CD4-positive, alpha-beta T cell (primary cell): ENCODE results near the gene CFAP73. TPM values are rescaled to one million over a fixed set of nuclear protein-coding genes. Genes with fewer than 3 reads are reported as not detected.

Experiments
- ATAC-seq: fragments of 200-7000 bp; cut with Tn5 transposase; one replicate; pipeline ENCODE4 v1.10.0; 2022; ENCODE audit warnings: mild to moderate bottlenecking; ENCODE audit not compliant: poor library complexity
- CTCF ChIA-PET: fragments of 350-600 bp; sonication (Branson Sonifier 250); formaldehyde crosslinking; loops from one replicate; lab custom pipeline; 2021; ENCODE audit warnings: antibody characterized with exemption, inconsistent platforms; lab: Charles Lee
- POLR2A ChIA-PET: fragments of 350-600 bp; sonication (Branson Sonifier 250); formaldehyde crosslinking; loops from one replicate; lab custom pipeline; 2021; ENCODE audit warnings: antibody characterized with exemption, inconsistent platforms; lab: Charles Lee
- DNase-seq, 14 experiments: peaks; one replicate each; pipeline ENCODE4 v3.0.0-alpha.2; 2013 to 2020; ENCODE audit warnings: mixed read lengths in 2 of 14
- H3K27ac ChIP-seq, 2 donors: one replicate each; pipeline versions ENCODE4 v1.5.1 to v1.7.0; 2013; ENCODE audit warnings: low read length in 2 of 2, low read depth in 1 of 2, mild to moderate bottlenecking in 1 of 2
- H3K27me3 ChIP-seq, 2 experiments: 1 replicate in 1 of 2; 2 replicates in 1 of 2; pipeline versions ENCODE4 v1.6.1 to v1.7.0; 2013; ENCODE audit warnings: low read length in 2 of 2, control low read depth in 1 of 2, mild to moderate bottlenecking in 1 of 2, moderate library complexity in 1 of 2; ENCODE audit not compliant: insufficient read depth in 2 of 2, control insufficient read depth in 1 of 2
- H3K36me3 ChIP-seq: one replicate; pipeline ENCODE4 v1.6.1; 2013; ENCODE audit warnings: low read length, control low read depth; ENCODE audit not compliant: insufficient read depth
- H3K4me1 ChIP-seq: one replicate; pipeline ENCODE4 v1.6.1; 2013; ENCODE audit warnings: low read length, control low read depth; ENCODE audit not compliant: insufficient read depth
- H3K4me3 ChIP-seq: one replicate; pipeline ENCODE4 v1.5.1; 2013; ENCODE audit warnings: mild to moderate bottlenecking, low read length, moderate library complexity
- H3K9me3 ChIP-seq, 2 experiments: 1 replicate in 1 of 2; 2 replicates in 1 of 2; pipeline versions ENCODE4 v1.6.1 to v1.7.0; 2013; ENCODE audit warnings: low read length in 2 of 2, mild to moderate bottlenecking in 2 of 2, control low read depth in 1 of 2, moderate library complexity in 1 of 2; ENCODE audit not compliant: control insufficient read depth in 1 of 2, insufficient read depth in 1 of 2
- H3K27ac Mint-ChIP-seq: one replicate; pipeline ENCODE4 v1.8.0; 2020; ENCODE audit warnings: mixed read lengths
- H3K27me3 Mint-ChIP-seq: one replicate; pipeline ENCODE4 v1.8.0; 2021; ENCODE audit warnings: mixed read lengths
- H3K36me3 Mint-ChIP-seq: one replicate; pipeline ENCODE4 v1.8.0; 2021; ENCODE audit warnings: low read depth, mixed read lengths
- H3K4me1 Mint-ChIP-seq: one replicate; pipeline ENCODE4 v1.8.0; 2021; ENCODE audit warnings: low read depth, mixed read lengths
- H3K4me3 Mint-ChIP-seq: one replicate; pipeline ENCODE4 v1.8.0; 2020; ENCODE audit warnings: mild to moderate bottlenecking, mixed read lengths
- H3K9me3 Mint-ChIP-seq: one replicate; pipeline ENCODE4 v1.8.0; 2020; ENCODE audit warnings: mixed read lengths
- intact Hi-C, 2 experiments: fragments of 100-400 bp; cut with DNase I in 1 of 2; cut with micrococcal nuclease in 1 of 2; formaldehyde crosslinking; loops; one replicate each; pipeline versions ENCODE4 v1.15.1 to v1.9.0; 2023 to 2025; cut with DNase I, micrococcal nuclease
- total RNA-seq, 174 experiments: library from RNA in 2 of 174; stranded (reverse) in 2 of 174; gene quantifications; one replicate each; pipeline ENCODE4 v1.2.3 and lab custom pipeline; 2021 to 2026
- TF ChIP-seq, protein P1 (sequence below): fragments of 200-600 bp; IDR thresholded peaks from one replicate; pipeline ENCODE4 v1.8.0; 2022; ENCODE audit warnings: antibody characterized with exemption, mild to moderate bottlenecking

CFAP73 gene
- total RNA-seq, 2 experiments from 2014 or later: 0.92 to 1.2 TPM

DNA sequence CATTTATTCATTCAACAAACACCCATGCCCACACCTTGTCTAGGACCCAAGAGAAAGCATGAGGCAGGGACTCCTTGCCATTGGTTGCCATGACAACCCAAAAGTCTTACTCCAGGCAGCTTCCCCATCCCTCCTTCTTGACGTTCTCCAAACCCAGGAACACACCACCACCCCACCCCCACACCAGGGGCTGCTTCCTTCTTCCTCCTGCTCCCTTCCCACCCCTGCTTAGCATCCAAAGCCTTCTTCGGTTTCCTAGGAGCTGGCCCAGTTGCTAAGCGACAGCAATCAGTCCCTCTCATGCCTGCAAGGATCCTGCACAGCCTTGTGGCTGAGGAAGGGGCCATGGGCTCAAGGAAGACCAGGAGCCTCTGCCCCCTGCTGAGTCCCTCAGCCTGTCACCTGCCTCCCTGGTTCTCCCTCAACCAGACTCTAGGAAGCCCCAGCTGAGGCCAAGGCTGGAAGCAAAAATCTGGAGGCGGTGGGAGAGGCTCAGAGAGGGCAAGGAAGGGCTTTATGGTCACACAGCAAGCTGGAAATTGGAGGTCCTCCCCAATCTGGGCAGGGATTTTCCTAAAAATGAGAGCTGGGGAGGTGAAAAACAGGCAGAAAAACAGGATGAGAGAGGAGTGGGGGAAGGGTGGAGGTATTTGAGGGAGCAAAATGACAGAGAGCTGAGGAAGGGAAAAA, 29.4 kb upstream of the CFAP73 start:
- ATAC-seq (no peak), DNase-seq (no peak)
- no peaks in the 10 kb centered on the region for H3K36me3 Mint-ChIP-seq
- TF ChIP-seq, protein P1, sequence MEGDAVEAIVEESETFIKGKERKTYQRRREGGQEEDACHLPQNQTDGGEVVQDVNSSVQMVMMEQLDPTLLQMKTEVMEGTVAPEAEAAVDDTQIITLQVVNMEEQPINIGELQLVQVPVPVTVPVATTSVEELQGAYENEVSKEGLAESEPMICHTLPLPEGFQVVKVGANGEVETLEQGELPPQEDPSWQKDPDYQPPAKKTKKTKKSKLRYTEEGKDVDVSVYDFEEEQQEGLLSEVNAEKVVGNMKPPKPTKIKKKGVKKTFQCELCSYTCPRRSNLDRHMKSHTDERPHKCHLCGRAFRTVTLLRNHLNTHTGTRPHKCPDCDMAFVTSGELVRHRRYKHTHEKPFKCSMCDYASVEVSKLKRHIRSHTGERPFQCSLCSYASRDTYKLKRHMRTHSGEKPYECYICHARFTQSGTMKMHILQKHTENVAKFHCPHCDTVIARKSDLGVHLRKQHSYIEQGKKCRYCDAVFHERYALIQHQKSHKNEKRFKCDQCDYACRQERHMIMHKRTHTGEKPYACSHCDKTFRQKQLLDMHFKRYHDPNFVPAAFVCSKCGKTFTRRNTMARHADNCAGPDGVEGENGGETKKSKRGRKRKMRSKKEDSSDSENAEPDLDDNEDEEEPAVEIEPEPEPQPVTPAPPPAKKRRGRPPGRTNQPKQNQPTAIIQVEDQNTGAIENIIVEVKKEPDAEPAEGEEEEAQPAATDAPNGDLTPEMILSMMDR: no peak
- Histone ChIP-seq H3K4me1 (no peaks in the 10 kb centered on the region), H3K27ac (no peak overlapping the region), H3K9me3 (no peaks in the 10 kb centered on the region), H3K4me3 (no peak overlapping the region), H3K36me3 (no peaks in the 10 kb centered on the region), H3K27me3 (no peaks in the 10 kb centered on the region)
- intact Hi-C loops: no loop called here
- H3K9me3 Mint-ChIP-seq: no peaks in the 10 kb centered on the region
- ChIA-PET POLR2A (no interaction called here), CTCF (no interaction called here)
- H3K27me3 Mint-ChIP-seq: no peaks in the 10 kb centered on the region
- H3K27ac Mint-ChIP-seq: no peak overlapping the region
- H3K4me1 Mint-ChIP-seq: no peaks in the 10 kb centered on the region
- H3K4me3 Mint-ChIP-seq: no peak overlapping the region

- H3K27me3 ChIP-seq: no peaks in the 10 kb centered on the region
- H3K4me3 ChIP-seq: no peak overlapping the region
- H3K36me3 Mint-ChIP-seq: no peaks in the 10 kb centered on the region
- ATAC-seq (no peak), DNase-seq (no peak)
- H3K4me1 ChIP-seq: no peaks in the 10 kb centered on the region
- CTCF ChIA-PET: no interaction called here
- POLR2A ChIA-PET: no interaction called here
- no peak overlapping the region for H3K4me3 Mint-ChIP-seq
- no peaks in the 10 kb centered on the region for H3K27me3 Mint-ChIP-seq
- H3K36me3 ChIP-seq: no peaks in the 10 kb centered on the region
- TF ChIP-seq, protein P1: no peak
- H3K4me1 Mint-ChIP-seq: no peaks in the 10 kb centered on the region
- H3K27ac ChIP-seq: no peak overlapping the region
- H3K9me3 ChIP-seq: no peaks in the 10 kb centered on the region
- H3K27ac Mint-ChIP-seq: no peak overlapping the region
- intact Hi-C loops: no loop called here
- no peaks in the 10 kb centered on the region for H3K9me3 Mint-ChIP-seq
Observed at GRCh38 chr12:113120670-113121370, 28.7 kb upstream of the CFAP73 start.

DNA sequence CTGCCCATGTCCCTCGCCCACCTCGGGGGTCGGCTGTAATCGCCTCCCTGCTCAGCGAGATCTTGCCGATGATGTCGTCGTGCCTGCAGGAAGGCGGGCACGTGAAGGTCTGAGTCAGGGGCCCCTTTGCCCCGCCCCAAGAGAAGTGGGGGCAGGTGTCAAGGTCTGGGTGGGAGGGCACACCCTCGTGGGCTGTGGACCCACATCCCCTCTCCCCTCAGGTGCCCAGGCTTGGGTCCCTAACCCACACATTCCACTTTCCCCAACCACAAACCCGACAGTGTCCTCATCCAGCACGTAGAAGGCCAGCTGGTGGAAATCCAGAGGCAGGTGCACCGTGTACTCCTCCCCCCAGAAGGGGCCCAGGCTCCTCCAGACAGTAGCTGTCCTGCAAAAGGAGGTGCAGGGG, 21.7 kb upstream of the CFAP73 start:
- Mint-ChIP-seq H3K36me3 (no peaks in the 10 kb centered on the region), H3K27ac (no peak overlapping the region), H3K4me3 (no peak overlapping the region), H3K4me1 (peaks cover 5% of the 10 kb centered on the region), H3K27me3 (no peaks in the 10 kb centered on the region), H3K9me3 (no peaks in the 10 kb centered on the region)
- TF ChIP-seq, protein P1: no peak
- intact Hi-C loops: no loop called here
- H3K4me1 ChIP-seq: peaks cover 4% of the 10 kb centered on the region
- no peak for ATAC-seq
- ChIA-PET CTCF (no interaction called here), POLR2A (no interaction called here)
- no peaks in the 10 kb centered on the region for H3K36me3 ChIP-seq
- no peak overlapping the region for H3K4me3 ChIP-seq
- H3K27ac ChIP-seq: no peak overlapping the region
- no peaks in the 10 kb centered on the region for H3K27me3 ChIP-seq
- H3K9me3 ChIP-seq: no peaks in the 10 kb centered on the region
- no peak for DNase-seq
